HepG2 (cell line): Measurements from ENCODE around the gene KCNAB2. TPM values are rescaled to one million over a fixed set of nuclear protein-coding genes. Genes with fewer than 3 reads are reported as not detected.

Experiments
- ATAC-seq: fragments of 200-7000 bp; cut with Tn5 transposase; 3 replicates; pipeline ENCODE4 v1.9.1; 2020; ENCODE audit warnings: mild to moderate bottlenecking, moderate library complexity
- BruUV-seq: library from RNA; stranded (reverse); fragments of 400-500 nt; replicated peaks from 2 replicates; lab custom pipeline; 2021; lab: Mats Ljungman, UMichigan
- CTCF ChIA-PET: fragments of 300-600 bp; formaldehyde crosslinking; extraction: SDS; loops from one replicate; lab custom pipeline; 2021; ENCODE audit warnings: low total read pairs, inconsistent platforms, low intra/inter-chr PET ratio; lab: Yijun Ruan, JAX
- POLR2A ChIA-PET: fragments of 350-600 bp; sonication (Branson Sonifier 250); formaldehyde crosslinking; loops from one replicate; lab custom pipeline; 2020; ENCODE audit warnings: antibody characterized with exemption, inconsistent platforms; lab: Yijun Ruan, JAX
- DNase-seq: peaks from one replicate; pipeline ENCODE4 v3.0.0-alpha.2; 2015; ENCODE audit warnings: low spot score
- FAIRE-seq: peaks from 3 replicates; lab custom pipeline; 2011; peaks lifted over from hg19 to GRCh38; lab: Jason Lieb, UNC
- H2AFZ ChIP-seq: one replicate; pipeline ENCODE4 v1.6.1; 2011; ENCODE audit warnings: low read length, inconsistent platforms
- H3K27ac ChIP-seq: fragments of 300-600 bp; 3 replicates; pipeline ENCODE4 v1.8.0; 2011; ENCODE audit warnings: mixed run types, mild to moderate bottlenecking, mixed read lengths, low read length, inconsistent platforms; ENCODE audit not compliant: insufficient read depth; ENCODE audit errors: extremely low read length
- H3K27me3 ChIP-seq, 2 experiments: fragments of 200-600 bp in 1 of 2; 2 replicates in 1 of 2; 3 replicates in 1 of 2; pipeline versions ENCODE4 v1.6.0 to v1.8.0; 2011; ENCODE audit warnings: low read length in 2 of 2, mild to moderate bottlenecking in 2 of 2, moderate library complexity in 2 of 2, inconsistent platforms in 1 of 2; ENCODE audit not compliant: insufficient read depth in 2 of 2, control insufficient read depth in 1 of 2
- H3K36me3 ChIP-seq, 2 experiments: fragments of 200-600 bp in 1 of 2; replicated peaks in 1 of 2; 2 replicates in 1 of 2; 3 replicates in 1 of 2; pipeline versions ENCODE4 v1.5.1 to v1.8.0; 2011; ENCODE audit warnings: low read length in 2 of 2, inconsistent platforms in 1 of 2; ENCODE audit not compliant: insufficient read depth in 2 of 2, control insufficient read depth in 1 of 2
- H3K4me1 ChIP-seq: 2 replicates; pipeline ENCODE4 v1.5.1; 2012; ENCODE audit warnings: low read length, inconsistent platforms; ENCODE audit not compliant: insufficient read depth
- H3K4me2 ChIP-seq: 2 replicates; pipeline ENCODE4 v1.6.0; 2011; ENCODE audit warnings: low read depth, low read length, inconsistent platforms
- H3K4me3 ChIP-seq, 3 experiments: fragments of 200-600 bp in 1 of 3; sonication (generic), shearing (Covaris generic) in 1 of 3; replicated peaks in 1 of 3; 2 replicates each; pipeline ENCODE4 v1.5.1; 2011 to 2016; ENCODE audit warnings: low read length in 3 of 3, inconsistent platforms in 2 of 3, low read depth in 2 of 3, mild to moderate bottlenecking in 2 of 3, control low read depth in 1 of 3, mixed read lengths in 1 of 3; ENCODE audit not compliant: insufficient read depth in 1 of 3
- H3K79me2 ChIP-seq: one replicate; pipeline ENCODE4 v1.6.1; 2011; ENCODE audit warnings: low read length, inconsistent platforms; ENCODE audit not compliant: insufficient read depth
- H3K9ac ChIP-seq: 2 replicates; pipeline ENCODE4 v1.6.0; 2011; ENCODE audit warnings: mild to moderate bottlenecking, low read depth, low read length, inconsistent platforms; ENCODE audit not compliant: insufficient read depth
- H3K9me3 ChIP-seq: 2 replicates; pipeline ENCODE4 v1.5.1; 2012; ENCODE audit warnings: mild to moderate bottlenecking, low read length
- H4K20me1 ChIP-seq: 2 replicates; pipeline ENCODE4 v1.6.0; 2011; ENCODE audit warnings: inconsistent platforms, mild to moderate bottlenecking, low read length, moderate library complexity; ENCODE audit not compliant: insufficient read depth
- HDAC6 ChIP-seq: fragments of 200-600 bp; sonication (generic); IDR thresholded peaks from 2 replicates; pipeline ENCODE4 v1.7.0; 2017; ENCODE audit warnings: mild to moderate bottlenecking, antibody characterized with exemption, low read length, low read depth
- ZNF460 ChIP-seq: sonication (generic); formaldehyde crosslinking; IDR thresholded peaks from 2 replicates; pipeline ENCODE4 v1.5.1; 2020; ENCODE audit warnings: missing genetic modification reagents, mild to moderate bottlenecking, borderline replicate concordance
- WGBS: methylation state at CpG from one replicate; pipeline ENCODE4 v1.1.6; 2017; ENCODE audit warnings: low lambda C conversion rate; 5-methylcytosine and 5-hydroxymethylcytosine counted together
- in situ Hi-C: cut with HindIII; loops from 2 replicates; pipeline ENCODE4 v1.10.0; 2017; ENCODE audit warnings: low pct_unique_long_range_greater_than_20kb; ENCODE audit not compliant: extremely low pct_ligation_motif_present
- intact Hi-C: fragments of 100-400 bp; cut with micrococcal nuclease; formaldehyde crosslinking; loops from one replicate; pipeline ENCODE4 v1.10.0; 2022; ENCODE audit not compliant: unreplicated experiment
- polyA plus RNA-seq, 8 experiments: library from polyadenylated mRNA; depleted of rRNA in 3 of 8; stranded (reverse) in 7 of 8; unstranded in 1 of 8; fragments of >200 nt; fragmentation: Illumina TruSeq in 4 of 8; extraction: Trizol in 4 of 8; gene quantifications; 2 replicates each; pipeline versions ENCODE4 v1.2.1 to v1.2.3, GENCODE V29; 2011 to 2016; ENCODE audit warnings: low read depth in 4 of 8, missing spikeins in 1 of 8, mixed read lengths in 1 of 8; ENCODE audit not compliant: insufficient read depth in 1 of 8
- total RNA-seq, 5 experiments: library from RNA; depleted of rRNA; stranded (reverse); fragments of >200 nt; fragmentation: Illumina TruSeq; extraction: Trizol; gene quantifications; 2 replicates each; pipeline ENCODE4 v1.2.3, GENCODE V29; 2016; ENCODE audit warnings: low read depth in 1 of 5
- TF ChIP-seq, protein P1 (sequence below): sonication (generic); formaldehyde crosslinking; IDR thresholded peaks from 2 replicates; pipeline ENCODE4 v1.9.0; 2022; ENCODE audit warnings: missing genetic modification reagents, mild to moderate bottlenecking, borderline replicate concordance
- TF ChIP-seq, protein P2 (sequence below): sonication (generic); formaldehyde crosslinking; IDR thresholded peaks from 2 replicates; pipeline ENCODE4 v1.8.0; 2022; ENCODE audit warnings: missing genetic modification reagents, mild to moderate bottlenecking, borderline replicate concordance

Gene KCNAB2
- total and polyA plus RNA-seq, 2 of the 13 experiments (the other 11 are each of a cell fraction or from before 2014, with no cell fraction given) = 6.2 to 8.8 TPM

DNA sequence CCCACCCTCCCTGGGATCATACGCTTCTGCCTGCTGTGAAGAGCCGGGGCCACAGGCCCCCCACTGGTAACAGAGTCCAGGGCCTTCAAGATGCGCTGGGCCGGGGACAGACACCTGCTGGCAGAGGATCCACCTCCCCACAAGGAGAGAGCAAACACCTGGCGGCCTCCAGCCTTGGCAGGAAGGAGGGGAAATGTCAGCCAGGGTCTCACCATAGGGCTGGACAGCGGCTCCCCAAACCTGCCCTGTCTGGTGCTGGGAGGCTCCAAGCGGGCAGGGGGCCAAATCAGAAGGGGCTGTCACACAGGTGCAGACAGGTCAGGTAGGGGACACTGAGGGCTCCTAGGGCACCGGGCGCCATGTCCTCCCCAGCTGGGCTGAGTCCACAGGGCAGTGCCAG lies 58.9 kb downstream of the KCNAB2 start:
- intact Hi-C loops (loop anchor here (10.0 kb wide), 1 partner anchor 140 kb away; the partner anchor contains the start of gene HES3), in situ Hi-C loops (no loop called here)
- no peak for DNase-seq

More for the DNA sequence above, 58.9 kb downstream of the KCNAB2 start:
- BruUV-seq = no TSS peak
- no peak overlapping the region for H2AFZ ChIP-seq
- no peak for ATAC-seq
- no peak for FAIRE-seq
- H3K36me3 ChIP-seq = no peaks in the 10 kb centered on the region
- H3K4me3 ChIP-seq = no peak overlapping the region
- no peak overlapping the region for H3K27ac ChIP-seq
- no peaks in the 10 kb centered on the region for H4K20me1 ChIP-seq
- no peaks in the 10 kb centered on the region for H3K4me1 ChIP-seq
- CTCF ChIA-PET = interaction anchor here (2.0 kb wide), 1 partner anchor 67 kb away, joined by 5 read pairs; no protein-coding TSS in a partner anchor
- H3K9me3 ChIP-seq = no peaks in the 10 kb centered on the region
- POLR2A ChIA-PET = no interaction called here
- TF ChIP-seq HDAC6 = no peak
- TF ChIP-seq, protein P1, sequence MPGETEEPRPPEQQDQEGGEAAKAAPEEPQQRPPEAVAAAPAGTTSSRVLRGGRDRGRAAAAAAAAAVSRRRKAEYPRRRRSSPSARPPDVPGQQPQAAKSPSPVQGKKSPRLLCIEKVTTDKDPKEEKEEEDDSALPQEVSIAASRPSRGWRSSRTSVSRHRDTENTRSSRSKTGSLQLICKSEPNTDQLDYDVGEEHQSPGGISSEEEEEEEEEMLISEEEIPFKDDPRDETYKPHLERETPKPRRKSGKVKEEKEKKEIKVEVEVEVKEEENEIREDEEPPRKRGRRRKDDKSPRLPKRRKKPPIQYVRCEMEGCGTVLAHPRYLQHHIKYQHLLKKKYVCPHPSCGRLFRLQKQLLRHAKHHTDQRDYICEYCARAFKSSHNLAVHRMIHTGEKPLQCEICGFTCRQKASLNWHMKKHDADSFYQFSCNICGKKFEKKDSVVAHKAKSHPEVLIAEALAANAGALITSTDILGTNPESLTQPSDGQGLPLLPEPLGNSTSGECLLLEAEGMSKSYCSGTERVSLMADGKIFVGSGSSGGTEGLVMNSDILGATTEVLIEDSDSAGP (CRISPR knock-in tag) = no peak
- no peak for TF ChIP-seq ZNF460
- TF ChIP-seq, protein P2, sequence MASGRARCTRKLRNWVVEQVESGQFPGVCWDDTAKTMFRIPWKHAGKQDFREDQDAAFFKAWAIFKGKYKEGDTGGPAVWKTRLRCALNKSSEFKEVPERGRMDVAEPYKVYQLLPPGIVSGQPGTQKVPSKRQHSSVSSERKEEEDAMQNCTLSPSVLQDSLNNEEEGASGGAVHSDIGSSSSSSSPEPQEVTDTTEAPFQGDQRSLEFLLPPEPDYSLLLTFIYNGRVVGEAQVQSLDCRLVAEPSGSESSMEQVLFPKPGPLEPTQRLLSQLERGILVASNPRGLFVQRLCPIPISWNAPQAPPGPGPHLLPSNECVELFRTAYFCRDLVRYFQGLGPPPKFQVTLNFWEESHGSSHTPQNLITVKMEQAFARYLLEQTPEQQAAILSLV (CRISPR knock-in tag) = no peak
- H3K4me2 ChIP-seq = no peak overlapping the region
- no peak overlapping the region for H3K9ac ChIP-seq
- no peaks in the 10 kb centered on the region for H3K79me2 ChIP-seq
- 40% methylated on average over 2 of the region's 9 CpGs for WGBS
- H3K27me3 ChIP-seq = peaks cover 9 to 52% of the 10 kb centered on the region in 2 experiments; a peak in 4 of 5 replicates
